ENCODE results near the gene ANKRD28.
"Not testable (repeated sequence)": the region's sequence is repeated elsewhere in the genome, so short reads cannot be mapped to it uniquely, and the experiment has no call there.

The ANKRD28 gene

GRCh38 chr3:15633766-15634598 is 163.8 kb downstream of the ANKRD28 start:
- DNase-seq: no peak

DNA sequence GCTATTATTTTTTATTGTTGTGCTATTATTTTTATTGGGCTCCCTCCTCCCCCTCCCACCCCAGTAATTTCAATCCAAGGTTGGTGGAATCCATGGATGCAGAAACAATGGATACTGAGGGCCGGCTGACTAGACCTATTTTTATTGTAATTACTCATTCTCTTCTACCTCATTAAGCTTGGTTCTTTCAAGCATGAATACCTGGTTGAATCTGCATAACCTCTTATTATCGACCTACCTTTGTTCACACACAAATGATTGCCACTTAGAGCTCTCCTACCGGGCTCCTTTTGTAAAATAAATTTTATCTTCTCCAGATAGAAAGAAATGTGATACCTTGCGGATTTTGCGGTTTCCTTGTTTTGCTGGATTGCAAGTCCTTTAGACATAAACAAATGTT is 164.6 kb downstream of the ANKRD28 start:
- DNase-seq: no peak

DNA sequence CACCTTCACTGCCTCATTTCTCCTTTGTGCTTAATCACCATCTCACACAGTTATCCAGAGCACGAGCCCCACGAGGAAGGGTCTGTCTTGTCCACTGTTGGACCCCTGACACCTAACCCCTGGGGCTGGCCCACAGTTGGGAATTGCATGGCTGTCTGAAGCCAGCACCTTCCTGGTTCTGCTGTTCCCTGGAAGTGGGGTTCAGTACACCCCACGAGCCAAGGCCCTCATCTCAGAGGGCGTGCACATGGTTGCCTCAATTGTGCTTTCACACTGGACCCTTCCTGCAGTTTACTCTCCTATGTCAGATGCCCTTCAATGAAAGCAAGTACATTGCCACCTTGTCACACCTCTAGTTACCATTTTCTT is 165.6 kb downstream of the ANKRD28 start:
- no peak for DNase-seq

DNA sequence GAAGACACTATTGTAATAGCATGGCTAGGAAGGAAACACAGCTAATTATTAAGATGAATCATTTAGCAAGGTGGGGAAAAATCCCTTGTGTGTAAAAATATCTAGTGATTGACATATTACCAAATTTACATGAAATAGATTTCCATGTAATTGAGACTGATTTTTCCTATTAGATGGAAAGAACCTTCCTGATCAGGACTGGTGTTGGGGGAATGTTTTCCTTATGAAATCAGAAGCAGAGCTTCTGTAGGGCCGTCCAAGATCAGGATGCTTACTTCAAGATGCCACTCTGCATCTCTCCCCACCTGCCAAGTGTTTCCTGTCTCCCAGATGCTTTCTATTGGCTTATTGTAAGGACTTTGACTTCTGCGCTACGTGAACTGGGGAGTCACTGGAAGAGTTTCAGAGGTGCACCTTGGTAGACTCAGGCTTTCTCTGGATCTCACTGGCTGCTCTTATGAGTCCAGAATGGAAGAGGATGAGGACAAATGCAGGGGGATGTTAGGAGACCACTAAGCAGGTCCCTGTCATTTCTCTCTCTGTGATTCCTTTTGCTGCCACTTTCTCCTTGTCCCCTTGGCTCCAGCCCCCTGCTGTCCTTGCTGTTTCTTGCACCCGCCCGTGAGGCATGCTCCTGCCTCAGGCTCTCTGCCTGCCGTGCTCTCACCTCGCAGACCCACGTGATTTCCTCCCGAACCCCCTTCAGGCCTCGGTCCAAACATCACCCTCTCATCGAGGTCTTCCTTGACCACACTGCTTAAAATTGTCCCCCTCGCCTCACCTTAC is 166.2 kb downstream of the ANKRD28 start:
- no peak for DNase-seq

DNA sequence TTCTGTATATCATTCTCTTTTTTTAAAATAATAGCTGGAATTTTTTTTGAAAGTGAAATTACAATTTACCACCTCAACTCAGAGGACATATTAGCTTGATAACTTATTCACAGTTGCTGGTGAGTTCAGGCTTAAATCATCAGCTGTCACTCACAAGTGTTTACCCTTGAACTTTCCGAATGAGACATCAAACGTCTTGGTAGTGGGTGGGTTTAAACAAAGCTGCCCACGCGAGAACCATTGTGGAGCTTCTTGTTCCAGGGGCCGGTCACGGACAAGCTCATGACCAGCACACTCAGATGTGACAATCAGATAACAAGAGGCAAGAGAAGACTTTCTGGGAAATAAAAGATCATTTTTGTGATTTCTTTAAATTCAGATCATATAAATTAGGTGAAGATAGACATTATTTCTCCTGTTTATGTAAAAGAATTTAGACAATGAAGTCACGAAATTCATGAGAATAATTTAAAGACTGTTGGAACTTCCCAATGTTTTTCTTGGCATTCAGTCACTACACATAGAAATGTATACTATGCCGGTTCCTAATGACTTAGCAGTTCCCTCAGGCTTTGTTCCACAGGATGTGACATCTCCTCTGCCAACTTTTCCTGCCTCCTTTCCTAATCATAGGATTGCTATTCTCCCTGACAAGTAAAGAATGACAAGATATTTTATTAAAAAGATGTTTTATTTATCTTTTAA is 167.0 kb downstream of the ANKRD28 start:
- peak; percentile 36 for DNase-seq

DNA sequence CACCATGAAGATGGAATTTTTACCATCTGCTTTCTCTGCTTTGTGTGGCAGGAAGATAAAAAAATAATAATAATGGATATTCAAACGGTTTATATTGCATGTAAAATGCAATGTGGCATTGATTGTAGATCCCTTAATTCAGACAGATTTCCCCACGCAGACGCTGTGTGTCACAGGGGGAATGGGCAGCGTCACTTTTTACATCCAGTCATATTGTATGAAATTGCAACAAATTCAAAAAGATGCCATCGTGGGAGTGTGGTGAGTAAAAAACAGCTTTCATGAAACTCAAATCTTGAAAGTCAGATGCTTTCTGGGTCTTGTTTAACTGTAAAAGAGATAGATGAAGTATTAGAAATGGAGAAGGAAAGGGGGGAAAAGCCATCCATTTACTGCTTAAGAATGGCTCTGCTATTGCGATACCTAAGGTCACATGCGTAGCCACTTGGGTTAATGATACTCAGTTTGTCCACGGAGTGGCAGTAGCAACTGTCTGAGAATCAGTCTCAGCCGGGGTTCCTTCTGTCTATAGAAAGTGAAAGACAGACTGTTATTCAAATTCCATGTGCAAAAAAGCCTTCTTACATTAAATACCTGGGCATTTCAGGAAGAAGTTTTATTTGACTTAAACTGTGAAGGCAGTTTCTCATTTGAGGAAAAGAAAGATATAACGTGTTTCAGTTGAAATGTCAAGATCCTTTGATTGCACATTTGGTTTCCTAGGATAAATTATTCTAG is 167.8 kb downstream of the ANKRD28 start:
- peak; percentile 58 for DNase-seq

- DNase-seq: no peak
Measured at GRCh38 chr3:15628967-15629366, 168.8 kb downstream of the ANKRD28 start.

DNA sequence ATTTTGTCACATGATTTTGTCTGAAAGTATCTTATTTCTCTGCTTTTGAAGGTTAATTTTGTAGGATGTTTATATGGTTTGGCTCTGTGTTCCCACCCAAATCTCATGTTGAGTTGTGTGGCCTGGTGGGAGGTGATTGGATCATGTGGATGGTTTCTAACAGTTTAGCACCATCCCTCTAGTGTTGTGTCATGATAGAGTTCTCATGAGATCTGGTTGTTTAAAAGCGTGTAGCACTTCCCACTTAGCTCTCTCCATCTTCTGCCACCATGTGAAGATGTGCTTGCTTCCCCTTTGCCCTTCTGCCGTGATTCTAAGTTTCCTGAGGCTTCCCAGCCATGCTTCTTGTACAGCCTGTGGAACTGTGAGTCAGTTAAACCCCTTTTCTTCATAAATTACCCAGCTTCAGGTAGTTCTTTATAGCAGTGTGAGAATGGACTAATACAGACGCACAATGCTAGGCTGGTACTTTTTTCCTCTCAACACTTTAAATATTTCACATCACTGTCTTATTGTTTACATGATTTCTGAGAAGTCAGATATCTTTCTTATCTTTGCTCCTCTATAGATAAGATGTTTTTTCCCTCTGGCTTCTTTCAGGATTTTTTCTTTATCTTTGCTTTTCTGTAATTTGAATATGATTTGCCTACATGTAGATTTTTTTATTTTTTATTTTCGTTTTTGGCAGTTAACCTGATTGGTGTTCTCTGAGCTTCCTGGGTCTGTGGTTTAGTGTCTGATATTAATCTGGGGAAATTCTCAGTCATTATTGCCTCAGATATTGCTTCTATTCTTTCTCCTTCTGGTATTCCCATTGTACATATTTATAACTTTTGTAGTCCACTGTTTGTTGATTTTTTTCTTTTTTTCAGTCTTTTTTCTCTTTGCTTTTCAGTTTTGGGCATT is 174.0 kb downstream of the ANKRD28 start:
- peak; percentile 16 for DNase-seq

DNA sequence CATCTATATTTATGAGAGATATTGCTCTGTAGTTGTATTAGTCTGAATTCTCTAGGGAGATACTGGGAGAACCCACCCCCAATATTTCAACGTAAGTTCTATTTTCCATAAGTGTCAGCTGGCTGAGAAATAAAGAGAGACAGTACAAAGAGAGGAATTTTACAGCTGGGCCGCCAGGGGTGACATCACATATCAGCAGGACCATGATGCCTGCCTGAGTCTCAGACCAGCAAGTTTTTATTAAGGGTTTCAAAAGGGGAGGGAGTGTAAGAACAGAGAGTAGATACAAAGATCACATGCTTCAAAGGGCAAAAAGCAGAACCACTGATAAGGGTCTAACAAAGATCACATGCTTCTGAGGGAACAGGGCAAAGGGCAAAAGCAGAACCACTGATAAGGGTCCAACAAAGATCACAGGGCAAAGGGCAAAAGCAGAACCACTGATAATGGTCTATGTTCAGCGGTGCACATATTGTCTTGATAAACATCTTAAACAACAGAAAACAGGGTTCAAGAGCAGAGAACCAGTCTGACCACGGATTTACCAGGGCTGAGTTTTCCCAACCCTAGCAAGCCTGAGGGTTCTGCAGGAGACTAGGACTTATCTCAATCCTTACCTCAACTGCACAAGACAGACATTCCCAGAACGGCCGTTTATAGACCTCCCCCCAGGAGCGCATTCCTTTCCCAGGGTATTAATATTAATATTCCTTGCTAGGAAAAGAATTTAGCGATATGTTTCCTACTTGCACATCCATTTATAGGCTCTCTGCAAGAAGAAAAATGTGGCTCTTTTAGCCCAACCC is 177.9 kb downstream of the ANKRD28 start:
- DNase-seq: not testable (repeated sequence)

Measured in activated naive CD4-positive, alpha-beta T cell treated with Interleukin-2 at 50 U/mL for 16 hours (primary cell).